Left hindlimb (tissue), 1 donor: ENCODE results near the gene GRHPR.

Source experiments
- DNase-seq: peaks from one replicate; pipeline ENCODE4 v3.0.0-alpha.2; 2018

GRHPR gene

GRCh38 chr9:37486256-37486615 is 63.7 kb downstream of the GRHPR start:
- no peak for DNase-seq
